Measurements from ENCODE around the gene CHRNA3.

DNA sequence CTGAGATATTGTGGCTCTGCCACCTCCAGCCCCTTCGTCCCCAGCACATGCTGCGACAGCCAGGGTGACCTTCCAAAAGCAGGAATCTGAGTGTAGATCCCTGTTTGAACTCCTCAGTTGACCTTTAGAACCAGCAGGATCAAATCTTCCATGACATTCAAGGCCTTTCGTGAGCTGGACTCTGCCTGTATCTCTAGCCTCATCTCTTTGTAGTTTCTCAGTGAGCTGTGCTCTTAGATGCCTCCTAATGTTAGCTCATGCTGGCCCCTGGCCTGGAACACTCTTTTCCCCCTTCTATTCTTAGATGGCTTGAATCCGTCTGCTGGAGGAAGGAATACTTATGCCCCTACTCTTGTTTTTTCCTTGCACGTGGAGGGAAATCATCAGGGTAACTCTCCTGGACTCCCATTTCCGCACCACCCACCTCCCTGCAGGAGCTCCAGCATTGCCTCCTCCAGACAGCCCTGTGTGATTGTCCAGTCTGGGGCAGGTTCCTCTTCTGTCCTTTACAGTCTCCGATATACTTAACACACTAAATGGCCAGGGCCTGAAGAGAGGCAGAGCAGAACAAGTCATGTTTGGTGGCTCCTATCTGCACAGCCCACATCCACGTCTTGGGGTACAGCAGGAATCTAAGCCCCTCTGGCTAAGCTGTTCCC lies 46.9 kb upstream of the CHRNA3 start:
- no peak for TF ChIP-seq POLR2A (IDR thresholded peaks at IDR 0.05)
- TF ChIP-seq, protein P1, sequence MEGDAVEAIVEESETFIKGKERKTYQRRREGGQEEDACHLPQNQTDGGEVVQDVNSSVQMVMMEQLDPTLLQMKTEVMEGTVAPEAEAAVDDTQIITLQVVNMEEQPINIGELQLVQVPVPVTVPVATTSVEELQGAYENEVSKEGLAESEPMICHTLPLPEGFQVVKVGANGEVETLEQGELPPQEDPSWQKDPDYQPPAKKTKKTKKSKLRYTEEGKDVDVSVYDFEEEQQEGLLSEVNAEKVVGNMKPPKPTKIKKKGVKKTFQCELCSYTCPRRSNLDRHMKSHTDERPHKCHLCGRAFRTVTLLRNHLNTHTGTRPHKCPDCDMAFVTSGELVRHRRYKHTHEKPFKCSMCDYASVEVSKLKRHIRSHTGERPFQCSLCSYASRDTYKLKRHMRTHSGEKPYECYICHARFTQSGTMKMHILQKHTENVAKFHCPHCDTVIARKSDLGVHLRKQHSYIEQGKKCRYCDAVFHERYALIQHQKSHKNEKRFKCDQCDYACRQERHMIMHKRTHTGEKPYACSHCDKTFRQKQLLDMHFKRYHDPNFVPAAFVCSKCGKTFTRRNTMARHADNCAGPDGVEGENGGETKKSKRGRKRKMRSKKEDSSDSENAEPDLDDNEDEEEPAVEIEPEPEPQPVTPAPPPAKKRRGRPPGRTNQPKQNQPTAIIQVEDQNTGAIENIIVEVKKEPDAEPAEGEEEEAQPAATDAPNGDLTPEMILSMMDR (IDR thresholded peaks at IDR 0.05): no peak

Measured in transverse colon (tissue), 3 donors.